Lower leg skin (tissue), 3 donors: ENCODE data around the gene SREK1IP1.

Source experiments
- POLR2A ChIP-seq, 2 donors: fragments of 450-650 bp; IDR thresholded peaks; one replicate each; pipeline ENCODE4 v1.6.1; 2016 to 2017; ENCODE audit warnings: antibody characterized with exemption in 2 of 2, mild to moderate bottlenecking in 1 of 2, moderate library complexity in 1 of 2
- TF ChIP-seq, protein P1 (sequence below), 3 donors: fragments of 450-650 bp; IDR thresholded peaks; one replicate each; pipeline ENCODE4 v1.5.1; 2016; ENCODE audit warnings: antibody characterized with exemption in 3 of 3, mild to moderate bottlenecking in 3 of 3, moderate library complexity in 2 of 3

GRCh38 chr5:64800926-64801325 is 32.4 kb upstream of the SREK1IP1 start:
- TF ChIP-seq, protein P1, sequence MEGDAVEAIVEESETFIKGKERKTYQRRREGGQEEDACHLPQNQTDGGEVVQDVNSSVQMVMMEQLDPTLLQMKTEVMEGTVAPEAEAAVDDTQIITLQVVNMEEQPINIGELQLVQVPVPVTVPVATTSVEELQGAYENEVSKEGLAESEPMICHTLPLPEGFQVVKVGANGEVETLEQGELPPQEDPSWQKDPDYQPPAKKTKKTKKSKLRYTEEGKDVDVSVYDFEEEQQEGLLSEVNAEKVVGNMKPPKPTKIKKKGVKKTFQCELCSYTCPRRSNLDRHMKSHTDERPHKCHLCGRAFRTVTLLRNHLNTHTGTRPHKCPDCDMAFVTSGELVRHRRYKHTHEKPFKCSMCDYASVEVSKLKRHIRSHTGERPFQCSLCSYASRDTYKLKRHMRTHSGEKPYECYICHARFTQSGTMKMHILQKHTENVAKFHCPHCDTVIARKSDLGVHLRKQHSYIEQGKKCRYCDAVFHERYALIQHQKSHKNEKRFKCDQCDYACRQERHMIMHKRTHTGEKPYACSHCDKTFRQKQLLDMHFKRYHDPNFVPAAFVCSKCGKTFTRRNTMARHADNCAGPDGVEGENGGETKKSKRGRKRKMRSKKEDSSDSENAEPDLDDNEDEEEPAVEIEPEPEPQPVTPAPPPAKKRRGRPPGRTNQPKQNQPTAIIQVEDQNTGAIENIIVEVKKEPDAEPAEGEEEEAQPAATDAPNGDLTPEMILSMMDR (IDR thresholded peaks at IDR 0.05), result no peak
- TF ChIP-seq POLR2A (IDR thresholded peaks at IDR 0.05), result no peak
